Hepatocyte (in vitro differentiated cells): ENCODE data around the gene LRGUK.

Experiments used
- EZH2 ChIP-seq: fragments of 200-600 bp; sonication (generic); IDR thresholded peaks from 2 replicates; pipeline ENCODE4 v1.6.1; 2016; ENCODE audit warnings: antibody characterized with exemption, mild to moderate bottlenecking, borderline replicate concordance
- EZH2phosphoT487 ChIP-seq: fragments of 200-600 bp; sonication (generic); IDR thresholded peaks from one replicate; pipeline ENCODE4 v1.6.1; 2018; ENCODE audit warnings: antibody characterized with exemption, mild to moderate bottlenecking, low read depth, moderate library complexity; ENCODE audit not compliant: unreplicated experiment, severe bottlenecking

DNA sequence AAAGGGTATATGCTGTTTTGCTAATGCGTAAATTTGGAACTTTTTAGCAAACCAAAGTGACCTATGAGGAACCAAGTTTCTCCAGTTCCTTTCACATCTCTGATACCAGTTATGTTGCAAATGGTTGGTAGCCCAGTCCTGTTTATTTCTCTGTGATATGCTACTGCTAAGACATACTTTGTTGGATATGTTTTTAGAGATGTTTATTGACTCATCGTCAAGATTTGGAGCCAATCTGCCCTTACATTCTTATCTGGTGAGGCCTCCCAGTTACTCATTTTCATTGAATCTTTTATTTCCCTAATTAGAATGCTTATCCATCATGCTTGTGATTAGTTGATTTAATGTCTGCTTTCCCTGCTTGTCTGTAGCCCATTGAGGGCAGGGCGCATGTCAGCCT lies 58.9 kb downstream of the LRGUK start:
- TF ChIP-seq EZH2phosphoT487 (no peak), EZH2 (no peak)
